ENCODE results near the gene SLC9A9.

- TF ChIP-seq, protein P1, sequence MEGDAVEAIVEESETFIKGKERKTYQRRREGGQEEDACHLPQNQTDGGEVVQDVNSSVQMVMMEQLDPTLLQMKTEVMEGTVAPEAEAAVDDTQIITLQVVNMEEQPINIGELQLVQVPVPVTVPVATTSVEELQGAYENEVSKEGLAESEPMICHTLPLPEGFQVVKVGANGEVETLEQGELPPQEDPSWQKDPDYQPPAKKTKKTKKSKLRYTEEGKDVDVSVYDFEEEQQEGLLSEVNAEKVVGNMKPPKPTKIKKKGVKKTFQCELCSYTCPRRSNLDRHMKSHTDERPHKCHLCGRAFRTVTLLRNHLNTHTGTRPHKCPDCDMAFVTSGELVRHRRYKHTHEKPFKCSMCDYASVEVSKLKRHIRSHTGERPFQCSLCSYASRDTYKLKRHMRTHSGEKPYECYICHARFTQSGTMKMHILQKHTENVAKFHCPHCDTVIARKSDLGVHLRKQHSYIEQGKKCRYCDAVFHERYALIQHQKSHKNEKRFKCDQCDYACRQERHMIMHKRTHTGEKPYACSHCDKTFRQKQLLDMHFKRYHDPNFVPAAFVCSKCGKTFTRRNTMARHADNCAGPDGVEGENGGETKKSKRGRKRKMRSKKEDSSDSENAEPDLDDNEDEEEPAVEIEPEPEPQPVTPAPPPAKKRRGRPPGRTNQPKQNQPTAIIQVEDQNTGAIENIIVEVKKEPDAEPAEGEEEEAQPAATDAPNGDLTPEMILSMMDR (IDR thresholded peaks at IDR 0.05) = no peak
- no peak for TF ChIP-seq EZH2 (IDR thresholded peaks at IDR 0.05)
Observed at GRCh38 chr3:143294188-143294587, 554.1 kb downstream of the SLC9A9 start.

Data from neural progenitor cell (in vitro differentiated cells).